H9 (cell line): ENCODE results near the gene IGF2BP2. TPM values are rescaled to one million over a fixed set of nuclear protein-coding genes. Genes with fewer than 3 reads are reported as not detected.
A peak's percentile ranks its signal among the peaks of the same experiment; 100 is the strongest.

Experiments used
- DNase-seq: peaks from one replicate; pipeline ENCODE4 v3.0.0-alpha.2; 2017
- H2AFZ ChIP-seq: one replicate; pipeline ENCODE4 v1.6.1; 2013; ENCODE audit warnings: mild to moderate bottlenecking, low read length, control low read depth, moderate library complexity
- H2AK5ac ChIP-seq: 2 replicates; pipeline ENCODE4 v1.6.1; 2013; ENCODE audit warnings: low read length, control low read depth, mixed read lengths; ENCODE audit not compliant: insufficient read length
- H2BK120ac ChIP-seq: one replicate; pipeline ENCODE4 v1.6.1; 2013; ENCODE audit warnings: low read depth, mild to moderate bottlenecking, low read length, control low read depth, inconsistent platforms; ENCODE audit not compliant: poor library complexity, severe bottlenecking
- H2BK12ac ChIP-seq: 2 replicates; pipeline ENCODE4 v1.6.1; 2013; ENCODE audit warnings: low read length, control low read depth, mixed read lengths, low read depth; ENCODE audit not compliant: insufficient read length
- H2BK15ac ChIP-seq: 2 replicates; pipeline ENCODE4 v1.6.1; 2013; ENCODE audit warnings: low read depth, low read length, control low read depth
- H2BK20ac ChIP-seq: one replicate; pipeline ENCODE4 v1.6.1; 2013; ENCODE audit warnings: low read depth, mild to moderate bottlenecking, low read length, control low read depth, inconsistent platforms; ENCODE audit not compliant: poor library complexity, severe bottlenecking
- H2BK5ac ChIP-seq: 2 replicates; pipeline ENCODE4 v1.6.1; 2013; ENCODE audit warnings: low read length, control low read depth, mixed read lengths; ENCODE audit not compliant: insufficient read length
- H3K14ac ChIP-seq: 2 replicates; pipeline ENCODE4 v1.6.1; 2013; ENCODE audit warnings: low read length, control low read depth; ENCODE audit not compliant: insufficient read depth
- H3K18ac ChIP-seq: 2 replicates; pipeline ENCODE4 v1.6.1; 2013; ENCODE audit warnings: low read depth, mild to moderate bottlenecking, mixed read lengths, low read length, control low read depth; ENCODE audit not compliant: insufficient read length
- H3K23ac ChIP-seq: 2 replicates; pipeline ENCODE4 v1.6.1; 2013; ENCODE audit warnings: low read length, control low read depth, mixed read lengths, low read depth; ENCODE audit not compliant: insufficient read length
- H3K23me2 ChIP-seq: 2 replicates; pipeline ENCODE4 v1.6.1; 2013; ENCODE audit warnings: low read depth, mild to moderate bottlenecking, mixed read lengths, low read length, control low read depth; ENCODE audit not compliant: insufficient read length, poor library complexity, severe bottlenecking
- H3K27ac ChIP-seq: 2 replicates; pipeline ENCODE4 v1.5.1; 2013; ENCODE audit warnings: low read length, control low read depth, mixed read lengths, low read depth; ENCODE audit not compliant: insufficient read length
- H3K27me3 ChIP-seq: 2 replicates; pipeline ENCODE4 v1.6.1; 2013; ENCODE audit warnings: low read length, control low read depth, inconsistent platforms; ENCODE audit not compliant: insufficient read depth
- H3K4ac ChIP-seq: 2 replicates; pipeline ENCODE4 v1.6.1; 2013; ENCODE audit warnings: low read depth, mild to moderate bottlenecking, control low read depth, inconsistent platforms, low read length, moderate library complexity
- H3K4me1 ChIP-seq: 2 replicates; pipeline ENCODE4 v1.6.1; 2013; ENCODE audit warnings: low read length, control low read depth, inconsistent platforms; ENCODE audit not compliant: insufficient read depth
- H3K4me2 ChIP-seq: 2 replicates; pipeline ENCODE4 v1.6.1; 2013; ENCODE audit warnings: low read length, control low read depth, mixed read lengths; ENCODE audit not compliant: insufficient read length, insufficient read depth
- H3K56ac ChIP-seq: 2 replicates; pipeline ENCODE4 v1.6.1; 2013; ENCODE audit warnings: low read depth, mild to moderate bottlenecking, mixed read lengths, low read length, control low read depth; ENCODE audit not compliant: insufficient read length
- H3K79me1 ChIP-seq: 2 replicates; pipeline ENCODE4 v1.6.1; 2013; ENCODE audit warnings: low read depth, mild to moderate bottlenecking, moderate library complexity, low read length, control low read depth, inconsistent platforms; ENCODE audit not compliant: insufficient read depth, poor library complexity, severe bottlenecking
- H3K79me2 ChIP-seq: 2 replicates; pipeline ENCODE4 v1.6.1; 2013; ENCODE audit warnings: low read length, control low read depth, inconsistent platforms; ENCODE audit not compliant: insufficient read depth
- H3K9ac ChIP-seq: 2 replicates; pipeline ENCODE4 v1.6.1; 2013; ENCODE audit warnings: low read length, control low read depth, mixed read lengths; ENCODE audit not compliant: insufficient read length; ENCODE audit errors: extremely low read depth
- H3K9me3 ChIP-seq: one replicate; pipeline ENCODE4 v1.6.1; 2013; ENCODE audit warnings: low read depth, low read length, inconsistent platforms; ENCODE audit not compliant: control insufficient read depth
- H3T11ph ChIP-seq: one replicate; pipeline ENCODE4 v1.6.1; 2013; ENCODE audit warnings: mild to moderate bottlenecking, low read length, control low read depth, inconsistent platforms
- H4K20me1 ChIP-seq: one replicate; pipeline ENCODE4 v1.6.1; 2013; ENCODE audit not compliant: control insufficient read depth, insufficient read length, insufficient read depth
- H4K5ac ChIP-seq: 2 replicates; pipeline ENCODE4 v1.6.1; 2013; ENCODE audit warnings: low read depth, mild to moderate bottlenecking, mixed read lengths, low read length, control low read depth; ENCODE audit not compliant: insufficient read length
- H4K8ac ChIP-seq: replicated peaks from 2 replicates; pipeline ENCODE4 v1.6.1; 2013; ENCODE audit warnings: low read length, control low read depth, mixed read lengths, low read depth; ENCODE audit not compliant: insufficient read length
- H4K91ac ChIP-seq: 2 replicates; pipeline ENCODE4 v1.6.1; 2013; ENCODE audit warnings: low read depth, mild to moderate bottlenecking, moderate library complexity, mixed read lengths, low read length, control low read depth; ENCODE audit not compliant: insufficient read length
- H3K27ac Mint-ChIP-seq, 3 experiments: 2 replicates in 2 of 3; 3 replicates in 1 of 3; pipeline ENCODE4 v1.8.0; 2020 to 2021; ENCODE audit warnings: mixed read lengths in 3 of 3, mild to moderate bottlenecking in 1 of 3, moderate library complexity in 1 of 3
- H3K27me3 Mint-ChIP-seq: 2 replicates; pipeline ENCODE4 v1.8.0; 2021; ENCODE audit warnings: low read depth, mild to moderate bottlenecking, moderate library complexity, mixed read lengths
- H3K36me3 Mint-ChIP-seq, 3 experiments: 2 replicates in 2 of 3; 3 replicates in 1 of 3; pipeline ENCODE4 v1.8.0; 2020 to 2021; ENCODE audit warnings: low read depth in 3 of 3, mixed read lengths in 3 of 3; ENCODE audit not compliant: insufficient read depth in 1 of 3
- H3K4me1 Mint-ChIP-seq, 2 experiments: 2 replicates each; pipeline ENCODE4 v1.8.0; 2020; ENCODE audit warnings: mixed read lengths in 2 of 2
- H3K4me3 Mint-ChIP-seq, 2 experiments: 2 replicates in 1 of 2; 3 replicates in 1 of 2; pipeline ENCODE4 v1.8.0; 2020 to 2021; ENCODE audit warnings: mild to moderate bottlenecking in 2 of 2, mixed read lengths in 2 of 2, moderate library complexity in 1 of 2
- H3K9me3 Mint-ChIP-seq, 2 experiments: 2 replicates in 1 of 2; 3 replicates in 1 of 2; pipeline ENCODE4 v1.8.0; 2020; ENCODE audit warnings: mild to moderate bottlenecking in 2 of 2, mixed read lengths in 2 of 2, moderate library complexity in 1 of 2
- WGBS: extraction: QIAGEN DNeasy Blood & Tissue Kit; methylation state at CpG from one replicate; pipeline ENCODE4 v1.1.7; 2013; ENCODE audit warnings: missing lambda C conversion rate, low lambda C conversion rate, mixed read lengths; ENCODE audit not compliant: insufficient read length; ENCODE audit errors: extremely low coverage; 5-methylcytosine and 5-hydroxymethylcytosine counted together
- total RNA-seq: library from RNA; stranded (reverse); gene quantifications from 2 replicates; pipeline ENCODE4 v1.2.1, GENCODE V29; 2021
- TF ChIP-seq, protein P1 (sequence below): fragments of 200-600 bp; sonication (generic); conservative IDR thresholded peaks from 3 replicates; pipeline ENCODE4 v1.8.0; 2021; ENCODE audit warnings: antibody characterized with exemption, mild to moderate bottlenecking

The IGF2BP2 gene
- total RNA-seq, 1 experiment from 2014 or later, result 130 TPM

DNA sequence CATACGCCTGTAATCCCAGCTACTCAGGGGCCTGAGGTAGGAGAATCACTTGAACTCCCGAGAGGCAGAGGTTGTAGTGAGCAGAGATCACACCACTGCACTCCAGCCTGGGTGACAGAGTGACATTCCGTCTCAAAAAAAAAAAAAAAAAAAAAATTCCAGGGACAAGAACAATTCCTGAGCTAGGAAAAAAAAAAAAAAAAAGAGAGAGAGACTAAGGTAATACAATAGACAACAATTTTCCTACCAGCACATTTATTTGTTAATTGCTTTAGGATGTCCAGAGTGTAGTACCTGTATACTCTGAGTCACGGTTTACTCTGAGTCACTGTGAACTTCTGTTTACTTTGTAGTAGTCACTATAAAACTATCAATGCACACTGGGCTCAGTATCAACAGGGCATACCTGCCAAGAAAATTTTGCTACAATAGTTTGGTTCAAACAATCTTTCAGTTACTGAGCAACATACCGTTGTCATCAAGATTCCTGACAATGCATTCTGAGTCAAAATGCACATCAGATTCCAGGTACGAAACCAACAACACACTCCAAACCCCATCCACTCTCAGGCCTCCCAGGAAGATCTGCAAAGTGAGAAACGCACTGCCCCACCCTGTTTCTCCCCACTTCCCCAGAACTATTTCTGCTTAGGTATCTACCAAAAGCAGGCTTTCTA, 28.3 kb downstream of the IGF2BP2 start:
- WGBS, result no CpG with 5 or more reads among the region's 7 CpGs
- H3K23me2 ChIP-seq, result no peaks in the 10 kb centered on the region
- Mint-ChIP-seq H3K4me1 (peaks cover 51 to 52% of the 10 kb centered on the region in 2 experiments), H3K27me3 (no peaks in the 10 kb centered on the region), H3K4me3 (no peak overlapping the region), H3K36me3 (peaks cover 7 to 15% (median 14%) of the 10 kb centered on the region in 3 experiments; a peak in 6 of 7 replicates), H3K27ac (peak overlapping the region; percentile 16 to 82 (median 41); a peak in 4 of 7 replicates), H3K9me3 (no peaks in the 10 kb centered on the region)
- TF ChIP-seq, protein P1, sequence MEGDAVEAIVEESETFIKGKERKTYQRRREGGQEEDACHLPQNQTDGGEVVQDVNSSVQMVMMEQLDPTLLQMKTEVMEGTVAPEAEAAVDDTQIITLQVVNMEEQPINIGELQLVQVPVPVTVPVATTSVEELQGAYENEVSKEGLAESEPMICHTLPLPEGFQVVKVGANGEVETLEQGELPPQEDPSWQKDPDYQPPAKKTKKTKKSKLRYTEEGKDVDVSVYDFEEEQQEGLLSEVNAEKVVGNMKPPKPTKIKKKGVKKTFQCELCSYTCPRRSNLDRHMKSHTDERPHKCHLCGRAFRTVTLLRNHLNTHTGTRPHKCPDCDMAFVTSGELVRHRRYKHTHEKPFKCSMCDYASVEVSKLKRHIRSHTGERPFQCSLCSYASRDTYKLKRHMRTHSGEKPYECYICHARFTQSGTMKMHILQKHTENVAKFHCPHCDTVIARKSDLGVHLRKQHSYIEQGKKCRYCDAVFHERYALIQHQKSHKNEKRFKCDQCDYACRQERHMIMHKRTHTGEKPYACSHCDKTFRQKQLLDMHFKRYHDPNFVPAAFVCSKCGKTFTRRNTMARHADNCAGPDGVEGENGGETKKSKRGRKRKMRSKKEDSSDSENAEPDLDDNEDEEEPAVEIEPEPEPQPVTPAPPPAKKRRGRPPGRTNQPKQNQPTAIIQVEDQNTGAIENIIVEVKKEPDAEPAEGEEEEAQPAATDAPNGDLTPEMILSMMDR, result no peak
- H2BK15ac ChIP-seq, result no peak overlapping the region
- H2AK5ac ChIP-seq, result no peak overlapping the region
- no peaks in the 10 kb centered on the region for H3K9me3 ChIP-seq
- H3K79me1 ChIP-seq, result peaks cover 13% of the 10 kb centered on the region
- DNase-seq, result no peak
- H2BK5ac ChIP-seq, result no peak overlapping the region
- H3K79me2 ChIP-seq, result peaks cover 44% of the 10 kb centered on the region; the same call in 1 of the 2 replicates
- no peak overlapping the region for H4K5ac ChIP-seq
- H3K56ac ChIP-seq, result no peak overlapping the region
- H2BK120ac ChIP-seq, result no peak overlapping the region
- H2BK12ac ChIP-seq, result no peak overlapping the region
- H3K27me3 ChIP-seq, result no peaks in the 10 kb centered on the region
- peaks cover 8% of the 10 kb centered on the region; the same call in 1 of the 2 replicates for H3K4me1 ChIP-seq
- no peak overlapping the region for H2BK20ac ChIP-seq
- no peak overlapping the region for H3K18ac ChIP-seq
- H3K4ac ChIP-seq, result no peak overlapping the region
- H3K27ac ChIP-seq, result no peak overlapping the region
- H3T11ph ChIP-seq, result no peak overlapping the region
- no peaks in the 10 kb centered on the region for H4K20me1 ChIP-seq
- H4K91ac ChIP-seq, result no peak overlapping the region
- H3K9ac ChIP-seq, result no peak overlapping the region
- no peak overlapping the region for H2AFZ ChIP-seq
- no peak overlapping the region for H3K4me2 ChIP-seq
- no peak overlapping the region for H3K14ac ChIP-seq
- H3K23ac ChIP-seq, result no peak overlapping the region
- H4K8ac ChIP-seq, result no peak overlapping the region
